Breast epithelium (tissue), 3 donors: ENCODE measurements around the gene HGF.

Experiments used
- POLR2AphosphoS5 ChIP-seq, 3 donors: sonication (generic); formaldehyde crosslinking; IDR thresholded peaks; one replicate each; pipeline ENCODE4 v1.6.1; 2017; ENCODE audit warnings: antibody characterized with exemption in 3 of 3
- TF ChIP-seq, protein P1 (sequence below), 3 donors: fragments of 450-650 bp; IDR thresholded peaks; one replicate each; pipeline ENCODE4 v1.5.1; 2016 to 2017; ENCODE audit warnings: antibody characterized with exemption in 3 of 3, mild to moderate bottlenecking in 3 of 3, moderate library complexity in 3 of 3

DNA sequence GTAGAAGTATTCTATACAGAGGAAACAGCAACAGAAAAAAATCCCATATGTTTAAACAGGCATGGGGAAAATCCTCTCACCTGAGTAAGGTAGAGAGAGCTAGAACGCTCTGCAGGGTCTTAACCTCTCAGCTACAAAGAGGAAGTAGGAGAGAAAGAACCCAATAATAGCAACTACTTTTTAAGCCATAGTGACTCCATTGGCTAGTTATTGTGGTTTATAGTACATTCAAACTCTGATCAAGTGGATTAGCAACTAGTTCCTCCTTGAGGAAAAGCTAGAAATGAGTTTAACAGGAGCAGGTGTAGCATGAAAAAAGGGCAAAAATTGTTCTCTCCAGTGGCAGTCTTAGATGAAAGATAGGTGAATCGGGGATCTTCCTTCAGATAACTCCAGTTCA lies 89.7 kb downstream of the HGF start:
- TF ChIP-seq POLR2AphosphoS5 (IDR thresholded peaks at IDR 0.05), result no peak
- TF ChIP-seq, protein P1, sequence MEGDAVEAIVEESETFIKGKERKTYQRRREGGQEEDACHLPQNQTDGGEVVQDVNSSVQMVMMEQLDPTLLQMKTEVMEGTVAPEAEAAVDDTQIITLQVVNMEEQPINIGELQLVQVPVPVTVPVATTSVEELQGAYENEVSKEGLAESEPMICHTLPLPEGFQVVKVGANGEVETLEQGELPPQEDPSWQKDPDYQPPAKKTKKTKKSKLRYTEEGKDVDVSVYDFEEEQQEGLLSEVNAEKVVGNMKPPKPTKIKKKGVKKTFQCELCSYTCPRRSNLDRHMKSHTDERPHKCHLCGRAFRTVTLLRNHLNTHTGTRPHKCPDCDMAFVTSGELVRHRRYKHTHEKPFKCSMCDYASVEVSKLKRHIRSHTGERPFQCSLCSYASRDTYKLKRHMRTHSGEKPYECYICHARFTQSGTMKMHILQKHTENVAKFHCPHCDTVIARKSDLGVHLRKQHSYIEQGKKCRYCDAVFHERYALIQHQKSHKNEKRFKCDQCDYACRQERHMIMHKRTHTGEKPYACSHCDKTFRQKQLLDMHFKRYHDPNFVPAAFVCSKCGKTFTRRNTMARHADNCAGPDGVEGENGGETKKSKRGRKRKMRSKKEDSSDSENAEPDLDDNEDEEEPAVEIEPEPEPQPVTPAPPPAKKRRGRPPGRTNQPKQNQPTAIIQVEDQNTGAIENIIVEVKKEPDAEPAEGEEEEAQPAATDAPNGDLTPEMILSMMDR (IDR thresholded peaks at IDR 0.05), result no peak
